GM21786 (cell line): ENCODE measurements around the gene LBX2.

Experiments
- ATAC-seq: cut with Tn5 transposase; IDR thresholded peaks from one replicate; pipeline ENCODE4 v1.9.1; 2021; ENCODE audit not compliant: unreplicated experiment

The LBX2 gene

GRCh38 chr2:74505448-74506246, 6.2 kb upstream of the LBX2 start:
- ATAC-seq: no peak

GRCh38 chr2:74504591-74504990, 5.2 kb upstream of the LBX2 start:
- no peak for ATAC-seq

GRCh38 chr2:74503506-74504475, 4.4 kb upstream of the LBX2 start:
- ATAC-seq: no peak

- peak; percentile 35 for ATAC-seq
Measured at GRCh38 chr2:74502720-74503505, 3.5 kb upstream of the LBX2 start.

DNA sequence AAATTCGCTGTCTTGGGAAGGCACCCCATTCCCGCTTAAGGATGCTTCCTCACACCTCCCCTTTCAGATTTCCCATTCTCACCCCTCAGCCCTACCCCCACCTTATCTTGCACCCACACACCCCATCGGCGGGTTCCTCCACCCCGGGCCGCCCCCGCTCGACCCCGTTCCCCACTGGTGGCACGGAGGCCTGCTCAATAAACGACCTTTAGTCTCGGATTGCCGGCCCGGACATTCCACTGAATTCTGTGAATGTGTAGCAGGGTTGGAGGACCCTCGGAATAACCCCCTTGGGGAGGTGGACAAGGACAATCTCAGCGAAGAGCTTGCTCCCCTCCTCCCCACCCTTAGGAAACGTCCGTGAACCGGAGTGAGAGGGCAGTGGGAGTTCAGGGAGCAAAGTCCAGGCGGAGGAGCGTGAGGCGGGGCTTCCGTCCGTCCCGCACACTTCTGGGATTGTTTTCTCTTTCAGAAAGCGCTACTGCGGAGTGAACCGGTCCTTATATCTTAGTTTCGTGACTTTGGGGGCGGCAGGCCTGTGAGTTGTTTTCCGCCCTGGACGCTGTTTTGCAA, 2.8 kb upstream of the LBX2 start:
- ATAC-seq: no peak

DNA sequence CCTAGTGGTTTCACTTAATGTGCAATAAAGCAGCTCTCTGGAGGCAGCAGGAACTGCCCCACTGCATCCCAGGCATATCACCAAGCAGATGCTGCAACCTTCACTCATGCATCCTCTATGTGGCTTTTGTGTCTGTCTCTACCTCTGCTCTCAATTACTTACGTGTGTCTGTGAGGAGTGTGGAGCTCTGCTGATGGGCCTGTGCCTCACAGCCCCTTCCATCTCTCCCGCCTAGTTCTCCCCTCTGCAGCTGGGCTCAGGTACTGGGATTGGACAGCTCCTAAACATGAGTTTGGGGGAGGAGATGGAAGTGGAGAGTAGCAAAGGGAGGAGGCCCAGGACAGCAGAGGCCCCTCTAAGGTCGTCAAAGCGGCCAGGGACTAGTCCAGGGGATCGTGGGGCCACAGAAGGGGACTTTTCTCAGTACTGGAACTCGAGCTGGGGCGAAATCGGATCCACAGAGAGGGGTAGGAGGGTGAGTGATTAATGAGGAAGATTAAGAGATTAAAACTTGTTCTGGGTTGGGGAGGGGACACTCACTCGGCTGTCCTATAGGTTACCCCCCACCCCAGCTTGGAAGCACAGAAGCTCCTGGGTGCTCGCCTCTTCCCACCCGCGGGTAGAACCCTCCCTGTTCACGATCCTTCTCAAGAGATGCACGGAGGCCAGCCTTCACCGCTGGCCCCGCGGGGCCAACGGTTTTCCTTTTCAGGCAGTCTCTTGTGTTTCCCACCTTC, 2.1 kb upstream of the LBX2 start:
- no peak for ATAC-seq

- no peak for ATAC-seq
Measured at GRCh38 chr2:74500578-74500946, 1.2 kb upstream of the LBX2 start.

GRCh38 chr2:74499940-74500577, 656 bp upstream of the LBX2 start:
- no peak for ATAC-seq

DNA sequence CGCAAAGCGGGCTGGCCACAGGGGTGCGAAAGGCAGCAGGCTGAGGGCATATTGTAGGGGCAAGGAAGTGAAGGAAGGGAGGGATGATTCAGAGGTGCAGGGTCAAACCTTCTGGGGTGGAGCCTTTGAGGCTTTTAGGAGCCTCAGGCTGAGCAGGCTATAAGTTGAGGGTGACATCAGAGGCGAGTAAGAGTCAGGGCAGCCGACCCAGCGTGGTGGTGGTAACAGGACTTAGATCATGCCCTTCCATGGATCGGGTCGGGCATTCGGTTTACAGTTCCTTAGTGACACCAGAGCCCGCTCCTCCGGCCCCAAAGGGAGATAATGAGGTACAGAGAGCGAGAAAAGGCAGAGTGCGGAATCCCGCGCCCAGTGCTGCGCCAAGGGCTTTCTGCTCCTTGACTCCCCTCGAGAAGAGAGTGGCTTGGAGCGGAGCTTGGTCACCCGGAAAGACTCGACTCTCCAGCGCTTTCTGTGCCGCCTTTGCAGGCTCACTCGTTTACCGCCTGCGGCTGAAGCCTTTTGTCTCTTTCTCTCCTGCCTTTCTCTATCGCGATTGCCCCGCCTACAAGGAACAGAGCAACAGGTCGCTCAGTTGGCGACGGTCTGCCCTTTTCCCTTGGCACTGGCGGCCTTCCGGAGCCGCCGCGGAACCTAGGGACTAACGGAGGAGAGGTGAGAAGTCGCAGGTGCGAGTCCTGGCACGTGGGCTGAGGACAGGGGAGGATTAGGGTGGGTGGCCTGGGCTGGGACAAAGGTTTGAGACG, 720 bp downstream of the LBX2 start:
- no peak for ATAC-seq

GRCh38 chr2:74497777-74498499, 1.5 kb downstream of the LBX2 start:
- no peak for ATAC-seq

DNA sequence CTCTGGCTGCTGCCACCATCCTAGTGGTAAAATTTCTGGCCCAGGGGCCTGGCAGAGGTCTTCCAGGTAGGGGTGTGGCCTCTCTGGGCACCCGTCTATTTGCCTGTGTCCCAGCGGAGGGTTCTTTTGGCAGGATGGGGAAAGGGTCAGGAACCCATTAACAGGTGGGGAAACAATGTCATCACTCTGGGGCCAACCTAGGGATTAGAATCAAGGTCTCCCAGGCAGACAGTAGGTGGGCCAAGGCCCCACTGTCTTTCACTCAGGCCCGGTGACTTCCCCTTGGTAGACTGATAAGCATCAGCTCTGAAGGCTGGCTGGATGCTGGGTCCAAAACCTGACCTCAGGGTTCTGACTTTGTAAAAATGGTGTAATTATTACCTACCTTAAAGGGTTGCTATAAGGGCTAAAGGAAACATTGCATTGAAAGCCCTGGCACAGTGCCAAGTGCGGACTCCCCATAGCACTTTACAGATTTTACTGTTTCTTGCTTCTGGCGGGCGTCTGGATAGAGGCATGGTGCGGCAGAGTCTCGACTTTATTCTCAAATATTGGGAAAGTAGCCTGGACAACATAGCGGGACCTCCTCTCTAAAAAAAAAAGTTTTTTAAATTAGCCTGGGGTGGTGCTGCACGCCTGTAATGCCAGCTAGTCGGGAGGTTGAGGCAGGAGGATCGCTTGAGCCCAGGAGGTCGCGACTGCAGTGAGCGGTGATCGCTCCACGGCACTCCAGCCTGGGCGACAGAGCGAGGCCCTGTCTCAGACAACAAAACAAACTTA, 2.2 kb downstream of the LBX2 start:
- ATAC-seq: no peak

GRCh38 chr2:74495440-74495839, 4.0 kb downstream of the LBX2 start:
- no peak for ATAC-seq

- no peak for ATAC-seq
Measured at GRCh38 chr2:74493546-74493945, 5.9 kb downstream of the LBX2 start.

GRCh38 chr2:74491648-74492544, 7.5 kb downstream of the LBX2 start:
- no peak for ATAC-seq

GRCh38 chr2:74489906-74490305, 9.5 kb downstream of the LBX2 start:
- ATAC-seq: no peak

DNA sequence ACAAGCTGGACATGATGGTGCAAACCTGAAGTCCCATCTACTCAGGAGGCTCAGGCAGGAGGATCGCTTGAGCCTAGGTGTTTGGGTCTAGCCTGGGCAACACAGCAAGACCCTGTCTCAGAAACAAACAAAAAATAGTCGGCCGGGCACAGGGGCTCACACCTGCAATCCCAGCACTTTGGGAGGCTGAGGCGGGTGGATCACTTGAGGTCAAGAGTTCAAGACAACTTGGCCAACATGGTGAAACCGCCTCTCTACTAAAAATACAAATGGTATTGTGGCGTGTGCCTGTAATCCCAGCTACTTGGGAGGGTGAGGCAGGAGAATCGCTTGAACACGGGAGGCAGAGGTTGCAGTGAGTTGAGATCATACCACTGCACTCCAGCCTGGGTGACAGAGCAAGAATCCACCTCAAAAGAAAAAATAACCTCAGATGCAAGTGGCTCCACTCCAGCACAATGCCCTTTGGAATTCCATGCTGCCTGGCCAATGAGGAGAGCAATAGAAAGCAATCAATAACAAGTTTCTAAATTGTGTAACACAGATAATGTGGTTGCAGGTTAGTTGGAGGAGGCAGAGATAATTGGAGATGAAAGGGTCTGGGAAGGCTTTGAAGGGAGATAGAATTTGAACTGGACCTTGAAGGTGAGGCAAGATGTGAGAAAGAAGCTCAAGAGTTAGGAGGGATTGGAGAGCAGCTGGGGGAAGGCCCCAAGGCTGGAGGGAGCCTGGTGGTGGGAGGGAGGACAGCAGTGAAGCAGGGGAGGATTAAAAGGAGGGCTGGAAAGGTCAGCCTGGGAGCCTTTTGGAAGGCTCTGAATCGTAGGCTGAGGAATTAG, 10.5 kb downstream of the LBX2 start:
- no peak for ATAC-seq
